Medulla oblongata (tissue), 1 donor: ENCODE measurements around the gene NAT14.

Experiments used
- DNase-seq: peaks from one replicate; pipeline ENCODE4 v3.0.0-alpha.2; 2015; ENCODE audit errors: extremely low spot score

NAT14 gene

DNA sequence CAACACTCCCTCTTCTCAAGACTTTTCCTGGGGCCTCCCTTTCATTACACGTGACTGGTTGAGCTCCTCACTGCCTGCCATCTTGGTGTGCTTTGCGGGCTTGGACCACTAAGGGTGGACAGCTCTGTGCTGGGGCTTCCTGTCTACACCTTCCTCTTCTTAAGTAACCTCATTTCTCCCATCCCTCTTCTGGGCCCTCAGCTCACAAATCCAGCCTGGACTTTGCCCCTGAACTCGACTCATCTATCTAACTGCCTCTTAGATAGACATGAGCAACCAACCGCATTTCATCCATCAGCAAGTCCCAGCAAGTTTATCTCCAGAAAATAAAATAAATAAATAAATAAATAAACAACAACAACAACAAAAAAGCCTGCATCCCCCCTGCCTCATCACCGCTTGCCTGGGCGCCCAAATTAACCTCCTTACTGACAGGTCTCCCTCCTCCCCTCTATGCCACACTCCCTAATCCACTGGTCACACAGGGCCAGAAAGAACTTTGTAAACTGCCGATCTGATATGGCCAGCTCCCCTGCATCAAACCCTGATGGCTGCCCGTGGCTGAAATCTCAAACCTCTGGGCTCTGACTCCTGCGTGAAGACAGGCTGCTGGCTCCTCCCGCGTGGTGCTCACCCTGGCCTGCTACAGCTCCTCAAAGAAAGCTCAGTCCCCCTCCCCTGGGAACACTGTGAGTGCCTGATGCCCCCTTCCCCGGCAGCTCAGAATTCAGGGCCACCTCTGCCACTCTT, 31.3 kb upstream of the NAT14 start:
- no peak for DNase-seq

DNA sequence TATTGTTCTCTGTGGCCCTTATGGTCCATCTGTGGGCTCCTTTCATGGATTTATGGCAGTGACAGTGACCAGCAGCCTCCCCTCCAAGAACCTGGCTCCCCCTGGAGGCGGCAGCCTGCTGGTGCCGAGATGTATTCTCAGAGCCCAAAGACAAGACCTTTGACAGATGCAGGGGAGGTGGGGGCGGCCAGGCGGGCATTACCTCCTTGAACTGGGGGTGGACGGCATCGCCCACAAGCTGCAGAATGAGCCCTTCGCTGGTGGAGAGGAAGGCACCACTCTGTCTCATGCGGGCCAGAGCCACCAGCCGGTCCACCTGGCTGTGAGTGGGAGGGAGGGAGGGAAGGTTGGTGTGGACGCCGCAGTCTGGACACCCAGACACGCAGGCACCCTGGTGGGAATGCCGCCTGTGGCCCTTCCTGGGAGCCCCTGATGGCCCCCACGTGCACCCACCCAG, 30.2 kb upstream of the NAT14 start:
- peak; percentile 78 for DNase-seq

DNA sequence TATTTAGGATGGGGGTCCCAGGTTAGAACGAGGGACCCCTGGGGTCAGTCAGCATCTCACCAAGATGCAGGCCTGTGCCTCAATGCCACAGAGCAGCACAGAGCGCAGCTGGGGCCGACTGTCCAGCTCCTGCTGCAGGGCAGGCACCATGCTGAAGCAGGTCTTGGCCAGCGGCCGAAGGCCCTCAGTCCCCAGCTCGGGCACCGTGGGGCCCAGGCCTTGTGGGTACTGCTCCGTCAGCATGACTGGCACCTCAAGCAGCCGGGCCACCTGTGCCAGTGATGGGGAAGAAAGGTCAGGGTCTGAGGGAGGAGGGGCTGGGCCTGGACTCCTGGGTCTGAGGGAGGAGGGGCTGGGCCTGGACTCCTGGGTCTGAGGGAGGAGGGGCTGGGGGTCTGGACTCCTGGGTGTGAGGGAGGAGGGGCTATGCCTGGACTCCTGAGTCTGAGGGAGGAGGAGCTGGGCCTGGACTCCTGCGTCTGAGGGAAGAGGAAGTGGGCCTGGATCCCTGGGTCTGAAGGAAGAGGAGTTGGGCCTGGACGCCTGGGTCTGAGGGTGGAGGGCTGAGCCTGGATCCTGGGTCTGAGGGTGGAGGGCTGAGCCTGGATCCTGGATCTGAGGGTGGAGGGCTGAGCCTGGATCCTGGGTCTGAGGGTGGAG, 29.3 kb upstream of the NAT14 start:
- no peak for DNase-seq

DNA sequence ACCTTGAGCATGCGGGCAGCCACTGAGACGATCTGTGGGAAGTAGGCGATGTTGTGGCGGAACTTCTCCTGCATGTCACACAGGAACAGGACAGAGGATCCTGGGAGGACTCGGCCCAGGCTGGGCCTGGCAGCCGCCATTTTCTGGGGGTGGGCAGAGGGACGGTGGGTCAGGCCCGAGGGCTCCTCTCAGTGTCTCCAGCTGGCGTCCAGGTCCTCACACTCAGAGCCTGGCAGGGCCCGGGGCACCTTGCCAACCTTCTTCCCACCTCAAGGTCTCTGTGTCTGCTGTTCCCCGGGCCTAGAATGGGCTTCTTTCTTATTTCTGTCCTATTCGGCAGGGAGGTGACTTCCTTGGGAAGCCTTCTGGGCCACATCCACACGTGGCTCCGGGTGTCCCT, 28.6 kb upstream of the NAT14 start:
- no peak for DNase-seq

DNA sequence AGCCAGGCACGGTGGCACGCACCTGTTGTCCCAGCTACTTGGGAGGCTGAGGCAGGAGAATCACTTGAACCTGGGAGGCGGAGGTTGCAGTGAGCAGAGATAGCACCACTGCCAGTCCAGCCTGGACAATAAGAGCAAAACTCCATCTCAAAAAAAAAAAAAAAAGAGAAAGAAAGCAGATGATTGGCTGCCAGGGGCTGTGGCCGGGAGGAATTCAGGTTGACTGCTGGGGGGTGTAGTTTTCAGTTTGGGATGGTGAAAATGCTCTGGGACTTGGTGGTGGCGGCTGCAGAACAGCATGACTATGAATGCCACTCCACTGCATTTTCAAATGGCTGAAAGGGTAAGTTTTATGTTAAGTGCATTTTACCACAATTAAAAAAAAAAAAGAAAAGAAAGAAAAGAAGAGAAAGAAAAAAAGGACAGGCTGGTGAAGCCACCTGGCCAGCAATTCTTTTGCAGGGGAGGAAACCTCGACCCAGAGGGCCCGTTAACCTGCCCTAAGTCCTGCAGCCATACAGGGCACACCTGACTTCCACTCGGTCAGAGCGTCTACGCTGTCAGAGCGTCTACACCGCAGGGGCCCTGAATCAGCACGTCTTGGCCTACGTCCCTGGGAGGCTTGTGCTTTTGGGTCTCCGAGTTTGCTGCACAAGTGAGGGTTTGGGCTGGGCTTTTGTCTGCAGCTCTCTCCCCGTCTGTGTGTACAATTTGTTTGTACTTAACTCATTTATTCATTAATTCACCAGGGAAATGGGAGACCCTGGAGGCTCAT, 27.1 kb upstream of the NAT14 start:
- DNase-seq = no peak

DNA sequence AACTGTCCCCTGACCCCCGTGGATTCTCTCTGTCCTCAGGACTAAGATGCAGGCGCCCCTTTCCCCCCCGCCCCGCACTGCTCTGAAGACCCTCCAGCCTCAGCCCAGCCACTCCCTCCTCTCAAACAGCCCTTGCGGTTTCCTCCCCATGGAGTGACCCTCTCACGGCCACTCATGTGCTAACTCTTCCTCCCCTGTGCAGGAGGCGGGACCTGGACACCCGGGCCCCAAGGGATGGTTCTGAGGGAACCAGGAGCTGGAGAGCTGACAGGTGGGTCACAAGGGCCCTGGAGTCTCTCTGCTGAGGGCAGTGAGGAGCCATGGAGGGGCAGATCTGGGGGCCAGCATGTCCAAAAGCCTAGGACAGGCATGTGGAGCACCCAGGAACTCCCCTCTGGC, 25.4 kb upstream of the NAT14 start:
- DNase-seq = no peak

DNA sequence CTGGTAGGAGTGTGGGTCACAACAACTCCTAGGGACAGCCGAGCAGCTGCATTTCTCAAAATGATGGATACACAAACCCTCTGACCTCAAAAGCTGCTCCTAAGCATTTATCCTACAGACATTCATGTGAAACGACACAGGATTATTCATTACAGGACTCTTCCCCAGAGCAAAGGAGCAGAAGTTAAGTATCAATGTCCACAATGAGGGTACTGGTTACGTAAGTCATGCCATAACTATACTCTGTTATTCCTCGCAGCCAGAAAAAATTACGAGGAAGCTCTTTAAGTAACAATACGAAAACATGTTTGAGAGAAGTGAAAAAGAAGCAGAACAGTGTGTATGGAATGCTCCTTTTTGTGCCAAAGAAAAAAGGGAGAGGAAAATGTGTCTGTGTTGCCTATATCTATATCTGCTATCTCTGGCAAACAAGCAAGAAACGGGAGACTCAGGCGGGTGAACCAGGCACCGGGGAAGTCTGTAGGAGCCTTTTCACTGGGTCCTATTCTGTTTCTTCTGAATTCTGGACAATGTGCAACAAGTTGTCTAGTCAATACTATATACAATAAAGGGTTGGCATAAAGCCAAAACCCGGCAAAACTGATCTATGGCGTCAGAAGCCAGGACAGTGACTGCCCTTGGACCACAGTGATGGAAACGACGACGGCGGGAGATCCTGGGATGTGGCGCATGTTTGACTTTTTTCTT, 24.9 kb upstream of the NAT14 start:
- no peak for DNase-seq

DNA sequence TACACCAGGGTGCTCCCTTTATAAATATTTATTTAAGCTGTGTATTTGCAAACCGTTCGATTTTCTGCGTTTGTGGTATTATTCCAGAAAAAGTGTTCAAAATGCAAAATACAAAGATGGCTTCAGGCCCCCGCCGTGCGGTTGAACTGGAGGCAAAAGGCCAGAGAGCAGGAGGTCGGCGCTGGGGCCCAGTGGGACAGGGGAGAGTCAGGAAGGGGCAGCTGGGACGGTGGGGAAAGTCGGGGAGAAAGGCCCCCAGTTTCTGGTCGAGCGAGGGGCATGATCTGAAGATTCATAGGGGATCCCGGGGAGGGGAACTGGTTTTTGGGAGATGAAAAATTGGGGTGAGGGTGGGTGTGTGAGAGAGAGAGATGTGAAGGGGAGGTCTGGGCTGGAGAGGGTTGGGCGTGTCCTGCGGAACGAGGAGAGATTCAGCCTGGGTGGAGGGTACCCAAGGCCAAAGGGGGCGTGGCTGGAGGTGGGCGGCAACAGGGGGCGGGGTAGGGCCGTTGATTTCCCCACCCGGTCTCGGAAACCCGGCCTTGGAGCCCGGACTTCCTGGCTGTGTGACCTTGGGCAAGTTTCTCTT, 24.2 kb upstream of the NAT14 start:
- DNase-seq = peak; percentile 54

DNA sequence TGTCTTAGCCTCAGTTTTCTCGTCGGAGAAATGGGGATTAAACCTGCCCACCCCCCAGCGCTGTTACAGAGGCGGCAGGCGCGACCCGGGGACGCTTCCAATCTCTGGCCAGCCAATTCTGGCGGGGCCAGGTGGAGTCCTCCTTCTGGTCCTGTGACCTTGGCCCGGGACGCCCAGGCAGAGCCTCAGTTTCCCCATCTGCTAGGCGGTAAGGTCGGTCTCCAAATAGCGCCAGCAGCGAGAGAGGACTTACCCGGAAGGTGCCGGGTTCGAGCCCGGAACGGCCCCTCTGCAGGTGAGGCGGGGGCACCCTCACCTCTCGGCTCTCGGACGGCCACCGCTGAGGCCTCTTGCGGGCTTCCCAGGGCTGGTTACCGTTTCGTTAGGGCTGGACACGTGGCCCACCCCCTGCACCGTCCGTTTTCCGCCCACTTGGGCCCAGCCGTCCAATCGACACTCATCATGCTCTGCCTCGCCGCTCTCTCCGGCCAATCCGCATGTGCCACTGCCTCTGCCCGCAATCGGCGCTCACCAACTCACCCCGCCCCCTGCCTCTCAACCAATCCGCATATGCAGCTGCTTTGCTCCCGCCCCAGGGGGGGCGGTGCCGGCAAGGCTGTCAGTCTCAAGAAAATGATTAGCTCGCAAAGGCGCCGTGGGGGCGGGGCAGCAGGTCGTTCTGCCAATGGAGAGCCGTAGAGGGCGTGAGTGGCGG, 23.6 kb upstream of the NAT14 start, which contains the start of gene ISOC2:
TSS of gene ISOC2 (minus strand) at position 384 of the 715 bp plus-strand sequence. CDS start 5,156 bp downstream, outside the sequence.
- peak; percentile 100 for DNase-seq

DNA sequence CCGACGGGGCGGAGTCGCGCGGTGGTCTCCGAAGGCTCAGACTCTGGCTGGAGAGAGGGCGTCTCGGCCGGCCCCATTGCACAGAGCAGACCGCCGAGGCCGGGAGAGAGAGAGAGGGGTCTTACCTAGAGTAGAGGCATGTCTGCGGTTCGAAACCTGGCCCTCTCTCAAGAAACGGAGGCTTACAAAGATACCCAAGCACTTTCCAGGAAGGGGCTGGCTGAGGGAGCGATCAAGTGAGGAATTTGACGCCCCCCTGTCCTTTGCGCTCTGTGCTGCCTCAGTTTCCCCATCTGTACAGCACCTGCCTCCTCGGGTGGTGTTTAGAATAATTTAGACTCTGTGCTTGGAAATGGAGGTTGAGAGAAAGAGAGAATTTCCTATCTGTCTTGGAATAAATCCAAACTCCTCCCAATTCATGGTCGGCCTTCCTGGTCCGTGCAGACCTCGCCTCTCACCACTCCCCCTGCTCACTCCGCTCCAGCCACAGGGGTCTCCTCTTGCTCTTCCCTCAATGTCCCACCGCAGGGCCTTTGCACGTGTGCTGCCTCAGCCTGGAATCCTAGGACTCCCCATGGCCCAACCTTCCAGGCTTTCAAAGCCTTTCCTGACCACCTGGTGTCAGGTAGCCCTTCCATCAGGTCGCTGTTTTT, 22.9 kb upstream of the NAT14 start:
- no peak for DNase-seq

DNA sequence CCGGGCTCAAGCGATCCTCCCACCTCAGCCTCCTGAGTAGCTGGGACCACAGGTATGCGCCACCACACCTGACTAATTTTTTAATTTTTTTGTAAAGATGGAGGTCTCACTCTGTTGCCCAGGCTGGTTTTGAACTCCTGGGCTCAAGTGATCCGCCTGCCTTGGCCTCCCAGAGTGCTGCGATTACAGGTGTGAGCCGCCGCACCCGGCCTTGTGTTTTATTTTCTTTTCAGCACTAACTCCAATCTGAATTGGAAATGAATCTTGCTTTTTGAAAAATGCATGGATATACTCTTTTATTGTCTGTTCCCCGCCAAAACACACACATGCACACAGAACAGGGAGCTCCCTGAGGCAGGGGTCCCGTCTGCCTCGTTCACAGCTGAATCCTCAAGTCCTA, 22.3 kb upstream of the NAT14 start:
- DNase-seq = no peak

DNA sequence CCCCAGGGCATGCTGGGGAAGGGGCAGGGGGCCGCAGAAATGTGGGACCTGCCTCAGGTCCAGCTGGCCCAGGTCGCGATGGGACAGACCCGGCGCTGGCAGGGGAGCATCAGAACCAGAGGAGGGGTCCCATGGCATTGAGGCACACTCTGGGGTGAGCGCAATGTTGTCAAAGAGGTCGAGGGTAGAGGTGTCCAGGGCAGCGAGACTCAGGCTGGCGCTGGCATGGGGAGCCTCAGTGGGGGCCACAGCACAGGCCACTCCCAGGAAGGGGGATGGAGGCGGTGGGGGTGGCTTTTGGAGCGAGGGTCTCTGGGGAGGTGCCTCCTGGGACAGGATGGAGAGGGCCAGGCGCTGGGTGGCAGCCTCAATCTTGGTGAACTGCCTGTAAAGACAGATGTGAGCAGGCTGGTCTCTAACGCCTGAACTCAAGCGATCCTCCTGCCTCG, 21.4 kb upstream of the NAT14 start:
- no peak for DNase-seq

DNA sequence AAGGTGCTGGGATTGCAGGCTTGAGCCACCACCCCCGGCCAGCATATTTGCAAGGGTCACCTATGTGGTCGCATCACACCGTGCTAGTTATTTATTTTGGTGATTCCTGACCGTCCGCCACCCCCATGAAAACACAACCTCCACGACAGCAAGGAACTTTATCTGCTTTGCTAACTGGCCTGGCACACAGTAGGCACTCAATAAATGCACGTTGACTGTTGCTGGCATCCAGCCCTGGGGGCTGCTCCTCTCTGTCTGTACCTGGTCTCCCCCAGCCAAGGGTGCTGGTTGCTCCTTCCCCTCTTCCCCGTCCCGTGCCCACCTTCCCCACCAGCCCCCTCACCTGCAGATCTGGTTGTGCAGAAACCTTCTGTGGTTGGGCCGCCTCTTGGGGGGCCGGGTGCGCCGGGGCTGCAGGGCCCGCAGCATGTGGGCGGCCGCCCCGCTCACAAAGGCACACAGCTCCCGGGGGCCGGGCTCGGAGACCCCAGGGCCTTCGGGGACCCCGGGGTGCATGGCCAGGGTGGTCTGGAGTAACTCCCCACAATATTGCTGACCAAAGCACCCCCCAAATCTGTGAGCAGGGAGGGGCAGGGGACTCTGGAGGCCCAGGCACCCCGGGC, 20.8 kb upstream of the NAT14 start:
- no peak for DNase-seq

DNA sequence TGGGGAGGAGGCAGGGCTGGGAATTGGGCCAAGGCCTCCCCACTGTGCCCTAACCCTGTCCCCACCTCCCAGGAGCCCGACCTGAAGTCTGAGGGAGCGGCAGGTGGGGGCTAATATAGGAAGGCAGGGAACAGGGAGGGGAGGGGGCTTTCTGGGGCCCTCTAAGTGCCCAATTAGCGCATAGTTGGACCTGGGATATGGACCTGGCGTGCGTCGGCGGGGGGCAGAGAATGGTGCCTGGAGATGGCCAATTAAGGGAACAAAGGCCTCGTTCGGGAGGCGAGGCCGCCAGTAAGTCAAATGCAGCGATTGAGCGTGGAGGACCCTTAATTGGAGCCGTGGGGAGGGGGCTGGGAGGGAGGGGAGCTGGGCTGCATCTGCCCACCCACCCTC, 20.3 kb upstream of the NAT14 start, which contains the start of gene C19orf85:
TSS of gene C19orf85 (minus strand) at position 90 of the 393 bp plus-strand sequence. CDS start 197 bp downstream, outside the sequence.
- no peak for DNase-seq

DNA sequence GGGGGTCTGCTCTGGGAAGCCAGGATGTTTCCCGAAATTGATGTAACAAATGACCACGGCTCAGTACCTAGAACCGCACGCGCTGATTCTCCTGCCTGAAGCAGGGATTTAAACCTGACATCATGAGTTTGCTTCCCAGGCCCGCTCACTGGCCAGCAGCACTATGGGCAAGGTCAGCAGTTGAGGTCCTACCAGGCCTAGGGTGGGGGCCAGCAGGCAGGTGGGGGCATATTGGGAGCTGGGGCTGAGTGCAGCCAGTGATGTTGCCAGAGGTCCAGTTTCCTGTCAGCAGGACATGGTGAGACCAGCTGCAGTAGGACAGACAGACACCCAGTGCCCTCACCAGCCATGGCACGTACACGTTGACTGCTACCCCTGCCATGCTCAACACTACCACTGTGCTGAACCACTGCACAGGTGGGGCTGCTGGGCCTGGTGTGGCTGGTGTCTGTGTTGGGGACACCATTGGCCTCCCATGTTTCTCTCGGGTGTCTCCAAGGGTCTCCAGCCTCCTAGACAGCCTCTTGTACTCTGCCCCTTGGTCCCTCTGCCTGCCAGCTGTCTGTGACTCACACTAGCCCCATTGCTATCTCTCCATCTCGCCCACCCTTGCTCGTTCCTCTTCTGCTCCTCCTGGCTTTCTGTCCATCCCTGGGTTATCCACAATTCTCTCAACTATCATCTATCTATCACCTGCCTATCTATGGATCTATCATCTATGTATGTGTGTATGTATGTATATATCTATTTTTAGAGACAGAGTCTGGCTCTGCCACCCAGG, 19.3 kb upstream of the NAT14 start:
- DNase-seq = no peak

DNA sequence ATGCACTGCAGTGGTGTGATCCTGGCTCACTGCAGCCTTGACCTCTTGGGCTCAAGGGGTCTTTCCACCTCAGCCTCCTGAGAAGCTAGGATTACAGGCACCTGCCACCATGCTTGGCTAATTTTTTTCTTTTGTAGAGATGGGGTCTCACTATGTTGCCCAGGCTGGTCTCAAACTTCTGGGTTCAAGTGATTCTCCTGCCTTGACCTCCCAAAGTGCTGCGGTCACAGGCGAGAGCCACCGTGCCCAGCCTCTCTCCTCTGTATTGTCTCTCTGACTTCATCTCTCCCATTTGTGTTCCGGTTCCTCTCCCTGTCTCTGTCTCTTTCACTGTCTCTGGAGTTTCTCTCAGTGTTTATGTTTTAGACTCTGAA, 18.8 kb upstream of the NAT14 start:
- no peak for DNase-seq

DNA sequence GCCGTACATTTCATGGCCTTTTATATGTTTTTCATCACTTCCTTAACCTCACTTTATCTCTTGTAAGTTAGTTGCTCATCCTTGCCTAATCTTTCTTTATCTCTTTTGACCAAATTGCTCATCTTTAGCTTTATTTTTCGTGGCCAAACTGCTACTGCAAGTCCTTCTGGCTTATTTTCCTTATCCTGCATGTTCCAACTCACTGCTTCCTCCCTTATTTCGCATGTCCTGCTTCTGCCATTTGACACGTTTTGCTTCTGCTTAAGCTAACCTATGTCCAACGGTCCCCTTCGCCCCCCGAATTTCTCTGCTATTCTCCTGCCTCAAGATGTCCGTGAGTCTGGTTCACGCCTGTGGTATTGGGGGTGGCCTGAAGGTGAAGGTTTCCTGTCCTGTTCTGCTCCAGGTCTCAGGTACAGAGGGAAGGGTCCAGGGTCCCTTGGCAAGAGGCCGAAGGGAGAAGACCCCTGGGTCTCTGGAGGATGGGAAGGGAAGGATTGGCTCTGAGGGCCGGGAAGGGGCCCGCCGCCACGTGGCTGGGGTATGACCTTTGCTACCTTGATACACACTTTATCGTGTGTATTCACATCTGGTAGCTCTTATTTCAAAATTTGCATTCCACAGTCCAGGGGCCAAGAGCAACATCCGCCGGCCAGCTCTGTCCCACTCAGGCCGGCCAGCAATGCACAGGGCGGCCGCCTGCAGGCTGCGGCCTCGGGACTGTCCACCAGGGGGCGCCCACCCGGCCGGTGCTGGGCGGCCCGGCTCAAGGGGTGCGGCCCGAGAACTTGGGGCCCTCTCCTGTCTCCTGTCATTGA, 17.5 kb upstream of the NAT14 start:
- peak; percentile 57 for DNase-seq

DNA sequence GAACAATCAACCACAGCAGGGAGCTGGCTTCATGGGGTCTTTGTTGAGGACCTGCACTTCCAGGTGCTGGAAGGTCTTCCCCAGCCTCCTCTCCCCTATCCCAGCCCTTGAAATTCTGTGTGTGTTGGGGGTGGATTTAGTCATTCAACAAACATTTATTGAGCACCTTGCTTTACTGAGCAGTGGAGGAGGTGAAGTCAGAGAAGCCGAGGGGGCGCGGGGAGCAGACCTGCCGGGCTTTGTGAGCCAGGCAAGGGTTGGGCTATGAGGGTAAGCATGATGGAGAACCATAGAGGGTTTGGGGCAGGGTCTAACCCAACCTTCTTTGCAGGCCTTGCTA, 17.0 kb upstream of the NAT14 start:
- DNase-seq = no peak
